IMR-90 (cell line): Measurements from ENCODE around the gene RELN. TPM values are rescaled to one million over a fixed set of nuclear protein-coding genes. Genes with fewer than 3 reads are reported as not detected.

ENCODE experiments used
- ATAC-seq: fragments of 200-7000 bp; cut with Tn5 transposase; 2 replicates; pipeline ENCODE4 v1.9.1; 2020; ENCODE audit warnings: low read depth, mild to moderate bottlenecking, moderate library complexity
- BruUV-seq: library from RNA; stranded (reverse); fragments of 400-500 nt; replicated peaks from 2 replicates; lab custom pipeline; 2021; lab: Mats Ljungman, UMichigan
- CTCF ChIA-PET: fragments of 300-600 bp; formaldehyde crosslinking; extraction: SDS; loops from one replicate; lab custom pipeline; 2021; ENCODE audit warnings: antibody characterized with exemption; lab: Yijun Ruan, JAX
- POLR2A ChIA-PET: fragments of 300-600 bp; sonication (Branson Sonifier 250); formaldehyde crosslinking; loops from one replicate; lab custom pipeline; 2022; ENCODE audit warnings: antibody characterized with exemption; ENCODE audit not compliant: unreplicated experiment; lab: Charles Lee
- DNase-seq: peaks from one replicate; pipeline ENCODE4 v3.0.0; 2013
- H2AFZ ChIP-seq: replicated peaks from 2 replicates; pipeline ENCODE3; 2013; ENCODE audit warnings: low read length, mild to moderate bottlenecking; ENCODE audit not compliant: poor library complexity
- H2AK5ac ChIP-seq: 2 replicates; pipeline ENCODE4 v1.6.1; 2013; ENCODE audit warnings: low read depth, low read length, inconsistent platforms
- H2AK9ac ChIP-seq: replicated peaks from 2 replicates; pipeline ENCODE3; 2013; ENCODE audit warnings: mild to moderate bottlenecking, low read depth, low read length, moderate library complexity; ENCODE audit not compliant: poor library complexity
- H2BK120ac ChIP-seq: 2 replicates; pipeline ENCODE4 v1.6.1; 2013; ENCODE audit warnings: low read depth, low read length, inconsistent platforms
- H2BK15ac ChIP-seq: 3 replicates; pipeline ENCODE4 v1.6.1; 2013; ENCODE audit warnings: low read depth, low read length, inconsistent platforms
- H2BK20ac ChIP-seq: 2 replicates; pipeline ENCODE4 v1.6.1; 2013; ENCODE audit warnings: low read depth, mild to moderate bottlenecking, inconsistent platforms, low read length, moderate library complexity
- H2BK5ac ChIP-seq: 2 replicates; pipeline ENCODE4 v1.6.1; 2013; ENCODE audit warnings: mild to moderate bottlenecking, low read depth, low read length, inconsistent platforms; ENCODE audit not compliant: poor library complexity, severe bottlenecking
- H3K14ac ChIP-seq: replicated peaks from 2 replicates; pipeline ENCODE4 v1.6.1; 2013; ENCODE audit warnings: low read depth, low read length, inconsistent platforms
- H3K18ac ChIP-seq: 2 replicates; pipeline ENCODE4 v1.6.1; 2013; ENCODE audit warnings: low read depth, low read length, control low read depth
- H3K23ac ChIP-seq: 2 replicates; pipeline ENCODE4 v1.6.1; 2013; ENCODE audit warnings: low read depth, low read length, inconsistent platforms
- H3K27ac ChIP-seq: 2 replicates; pipeline ENCODE4 v1.5.1; 2013; ENCODE audit warnings: mild to moderate bottlenecking, control low read depth, low read length; ENCODE audit not compliant: insufficient read depth
- H3K27me3 ChIP-seq: 2 replicates; pipeline ENCODE4 v1.6.1; 2013; ENCODE audit warnings: low read length; ENCODE audit not compliant: control insufficient read depth, insufficient read depth
- H3K36me3 ChIP-seq: 2 replicates; pipeline ENCODE4 v1.6.1; 2013; ENCODE audit warnings: low read length, mixed read lengths; ENCODE audit not compliant: control insufficient read depth, insufficient read depth
- H3K4ac ChIP-seq: 2 replicates; pipeline ENCODE4 v1.6.1; 2013; ENCODE audit warnings: low read depth, low read length, inconsistent platforms
- H3K4me1 ChIP-seq: 2 replicates; pipeline ENCODE4 v1.6.1; 2013; ENCODE audit warnings: low read length, mixed read lengths; ENCODE audit not compliant: control insufficient read depth, insufficient read depth
- H3K4me2 ChIP-seq: 2 replicates; pipeline ENCODE4 v1.6.1; 2013; ENCODE audit warnings: low read depth, mild to moderate bottlenecking, control low read depth, low read length, moderate library complexity
- H3K4me3 ChIP-seq: 2 replicates; pipeline ENCODE4 v1.5.1; 2013; ENCODE audit warnings: low read depth, mild to moderate bottlenecking, control low read depth, low read length, moderate library complexity; ENCODE audit not compliant: insufficient read depth
- H3K56ac ChIP-seq: 2 replicates; pipeline ENCODE4 v1.6.1; 2013; ENCODE audit warnings: low read length, inconsistent platforms; ENCODE audit not compliant: insufficient read depth; ENCODE audit errors: extremely low read depth
- H3K79me1 ChIP-seq, 2 experiments: 2 replicates each; pipeline ENCODE4 v1.6.1; 2013; ENCODE audit warnings: low read length in 2 of 2, inconsistent platforms in 1 of 2, low read depth in 1 of 2
- H3K9ac ChIP-seq: 2 replicates; pipeline ENCODE4 v1.6.1; 2013; ENCODE audit warnings: low read depth, low read length, control low read depth
- H3K9me1 ChIP-seq: 2 replicates; pipeline ENCODE4 v1.6.1; 2013; ENCODE audit warnings: low read length, inconsistent platforms; ENCODE audit not compliant: insufficient read depth
- H3K9me3 ChIP-seq: 2 replicates; pipeline ENCODE4 v1.6.1; 2013; ENCODE audit warnings: low read length; ENCODE audit not compliant: control insufficient read depth, insufficient read depth
- H4K20me1 ChIP-seq: 2 replicates; pipeline ENCODE4 v1.6.1; 2013; ENCODE audit warnings: low read length, inconsistent platforms; ENCODE audit not compliant: insufficient read depth
- H4K5ac ChIP-seq: 2 replicates; pipeline ENCODE4 v1.6.1; 2013; ENCODE audit warnings: mild to moderate bottlenecking, low read depth, low read length, control low read depth
- H4K8ac ChIP-seq, 2 experiments: 2 replicates each; pipeline ENCODE4 v1.6.1; 2013; ENCODE audit warnings: low read depth in 2 of 2, low read length in 2 of 2, control low read depth in 1 of 2, inconsistent platforms in 1 of 2
- H4K91ac ChIP-seq: 2 replicates; pipeline ENCODE4 v1.6.1; 2013; ENCODE audit warnings: low read depth, low read length, inconsistent platforms; ENCODE audit not compliant: insufficient read depth
- BHLHE40 ChIP-seq: fragments of 150-350 bp; IDR thresholded peaks from 2 replicates; pipeline ENCODE4 v1.6.1; 2016; ENCODE audit warnings: mild to moderate bottlenecking, low read depth, low read length
- CEBPB ChIP-seq: IDR thresholded peaks from 2 replicates; pipeline ENCODE4 v1.6.1; 2012; ENCODE audit warnings: low read depth, low read length, improper control_type of control experiment
- CHD1 ChIP-seq: IDR thresholded peaks from 2 replicates; pipeline ENCODE4 v1.6.1; 2012; ENCODE audit warnings: low read depth, low read length, improper control_type of control experiment
- FOS ChIP-seq: fragments of 150-350 bp; IDR thresholded peaks from 2 replicates; pipeline ENCODE4 v1.6.1; 2016; ENCODE audit warnings: low read depth, low read length
- MAFK ChIP-seq: IDR thresholded peaks from 2 replicates; pipeline ENCODE4 v1.6.1; 2012; ENCODE audit warnings: low read depth, low read length, improper control_type of control experiment
- MAZ ChIP-seq: IDR thresholded peaks from 2 replicates; pipeline ENCODE4 v1.6.1; 2012; ENCODE audit warnings: low read depth, mild to moderate bottlenecking, low read length, improper control_type of control experiment, moderate library complexity, borderline replicate concordance
- MXI1 ChIP-seq: IDR thresholded peaks from 2 replicates; pipeline ENCODE4 v1.6.1; 2012; ENCODE audit warnings: low read depth, mild to moderate bottlenecking, low read length, moderate library complexity, borderline replicate concordance
- NFE2L2 ChIP-seq: fragments of 150-350 bp; IDR thresholded peaks from 2 replicates; pipeline ENCODE4 v1.6.1; 2016; ENCODE audit warnings: low read depth, mild to moderate bottlenecking, low read length
- POLR2A ChIP-seq: IDR thresholded peaks from 2 replicates; pipeline ENCODE4 v1.6.1; 2012; ENCODE audit warnings: mild to moderate bottlenecking, low read depth, low read length
- RAD21 ChIP-seq: IDR thresholded peaks from 2 replicates; pipeline ENCODE4 v1.6.1; 2012; ENCODE audit warnings: low read length, improper control_type of control experiment
- RCOR1 ChIP-seq: IDR thresholded peaks from 2 replicates; pipeline ENCODE4 v1.6.1; 2012; ENCODE audit warnings: mild to moderate bottlenecking, low read length, improper control_type of control experiment; ENCODE audit not compliant: insufficient replicate concordance
- RFX5 ChIP-seq: IDR thresholded peaks from 2 replicates; pipeline ENCODE4 v1.8.0; 2012; ENCODE audit warnings: low read depth, mild to moderate bottlenecking, low read length, moderate library complexity
- SMC3 ChIP-seq: fragments of 150-350 bp; IDR thresholded peaks from 2 replicates; pipeline ENCODE4 v1.6.1; 2016; ENCODE audit warnings: low read depth, mild to moderate bottlenecking, antibody characterized with exemption, low read length, moderate library complexity
- WGBS, 2 experiments: methylation state at CpG; one replicate each; pipeline versions ENCODE4 v1.1.5 to v1.1.7; 2013; ENCODE audit warnings: missing lambda C conversion rate in 2 of 2; ENCODE audit not compliant: insufficient read length in 1 of 2; ENCODE audit errors: extremely low coverage in 2 of 2; 5-methylcytosine and 5-hydroxymethylcytosine counted together
- dilution Hi-C: fragments of 300-500 bp; cut with HindIII; formaldehyde crosslinking; loops from one replicate; pipeline ENCODE4 v1.14.3; 2018; ENCODE audit warnings: low sequenced_read_pairs; ENCODE audit not compliant: unreplicated experiment
- in situ Hi-C: fragments of 300-500 bp; cut with MboI; formaldehyde crosslinking; loops from 3 replicates; pipeline ENCODE4 v1.14.3; 2019; ENCODE audit warnings: low sequenced_read_pairs, inconsistent platforms, mixed read lengths
- intact Hi-C: fragments of 100-400 bp; cut with micrococcal nuclease; formaldehyde crosslinking; loops from 2 replicates; pipeline ENCODE4 v1.10.0; 2022
- polyA plus RNA-seq, 3 experiments: library from polyadenylated mRNA; depleted of rRNA; stranded (reverse); fragments of >200 nt; gene quantifications; 2 replicates each; pipeline ENCODE4 v1.2.3, GENCODE V29; 2012; ENCODE audit warnings: low replicate concordance in 1 of 3
- total RNA-seq: library from RNA; depleted of rRNA; stranded (reverse); fragments of >200 nt; gene quantifications from 2 replicates; pipeline ENCODE4 v1.2.3, GENCODE V29; 2012
- TF ChIP-seq, protein P1 (sequence below): fragments of 150-350 bp; IDR thresholded peaks from 2 replicates; pipeline ENCODE4 v1.6.1; 2017; ENCODE audit warnings: mild to moderate bottlenecking, antibody characterized with exemption, low read length, low read depth
- TF ChIP-seq, protein P2 (sequence below): conservative IDR thresholded peaks from 2 replicates; pipeline ENCODE4 v1.5.1; 2012; ENCODE audit warnings: mild to moderate bottlenecking, low read depth, low read length, improper control_type of control experiment
- TF ChIP-seq, protein P3 (sequence below): fragments of 150-350 bp; IDR thresholded peaks from 2 replicates; pipeline ENCODE4 v1.6.1; 2016; ENCODE audit warnings: low read depth, mild to moderate bottlenecking, low read length, moderate library complexity, borderline replicate concordance

RELN gene
- total and polyA plus RNA-seq, 2 of the 4 experiments (the other 2 are of a cell fraction) = 14.7 to 23.7 TPM

DNA sequence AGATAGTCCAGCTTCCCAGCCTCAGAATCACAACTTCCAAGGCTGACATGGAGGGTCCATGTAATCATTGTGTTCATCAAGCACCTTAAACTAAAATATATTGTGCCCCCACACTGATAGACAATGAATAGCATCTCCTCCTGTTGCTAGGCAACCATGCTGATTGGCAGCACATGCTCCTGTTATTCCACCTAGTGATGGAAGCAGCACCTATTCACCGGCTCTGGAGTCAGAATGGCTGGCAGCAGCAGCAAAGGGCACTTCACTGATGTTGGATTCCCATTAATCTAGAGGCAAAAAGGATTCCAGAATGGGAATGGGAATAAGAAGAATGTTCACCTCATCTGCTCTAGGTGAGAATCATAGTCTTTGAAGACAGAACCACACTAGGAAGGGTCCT is 55.0 kb downstream of the RELN start:
- Histone ChIP-seq H3K4ac (no peak overlapping the region), H4K5ac (no peak overlapping the region), H3K4me3 (no peak overlapping the region), H3K27ac (no peak overlapping the region), H2BK20ac (no peak overlapping the region), H3K4me2 (no peak overlapping the region), H2AK5ac (no peak overlapping the region), H3K18ac (no peak overlapping the region), H3K27me3 (no peaks in the 10 kb centered on the region), H4K8ac (no peak overlapping the region), H2BK120ac (no peak overlapping the region), H3K4me1 (no peaks in the 10 kb centered on the region), H3K79me1 (no peaks in the 10 kb centered on the region), H2AK9ac (no peak overlapping the region), H3K9ac (no peak overlapping the region), H3K23ac (no peak overlapping the region), H2BK15ac (no peak overlapping the region), H3K56ac (no peak overlapping the region), H3K36me3 (no peaks in the 10 kb centered on the region), H3K9me1 (no peaks in the 10 kb centered on the region), H3K14ac (no peak overlapping the region), H2BK5ac (no peak overlapping the region), H3K9me3 (no peaks in the 10 kb centered on the region), H4K20me1 (no peaks in the 10 kb centered on the region), H2AFZ (no peak overlapping the region), H4K91ac (no peak overlapping the region)
- WGBS, 2 experiments = no CpG with 5 or more reads among the region's 1 CpG
- CTCF ChIA-PET = interaction anchor here (0.9 kb wide), 1 partner anchor 20 kb away, joined by 4 read pairs; no protein-coding TSS in a partner anchor
- TF ChIP-seq SMC3 (no peak), RCOR1 (no peak), NFE2L2 (no peak), RFX5 (no peak), CEBPB (no peak), FOS (no peak), MXI1 (no peak), RAD21 (no peak), MAFK (no peak), BHLHE40 (no peak), MAZ (no peak), CHD1 (no peak), POLR2A (no peak)
- TF ChIP-seq, protein P1, sequence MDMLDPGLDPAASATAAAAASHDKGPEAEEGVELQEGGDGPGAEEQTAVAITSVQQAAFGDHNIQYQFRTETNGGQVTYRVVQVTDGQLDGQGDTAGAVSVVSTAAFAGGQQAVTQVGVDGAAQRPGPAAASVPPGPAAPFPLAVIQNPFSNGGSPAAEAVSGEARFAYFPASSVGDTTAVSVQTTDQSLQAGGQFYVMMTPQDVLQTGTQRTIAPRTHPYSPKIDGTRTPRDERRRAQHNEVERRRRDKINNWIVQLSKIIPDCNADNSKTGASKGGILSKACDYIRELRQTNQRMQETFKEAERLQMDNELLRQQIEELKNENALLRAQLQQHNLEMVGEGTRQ = no peak
- TF ChIP-seq, protein P2, sequence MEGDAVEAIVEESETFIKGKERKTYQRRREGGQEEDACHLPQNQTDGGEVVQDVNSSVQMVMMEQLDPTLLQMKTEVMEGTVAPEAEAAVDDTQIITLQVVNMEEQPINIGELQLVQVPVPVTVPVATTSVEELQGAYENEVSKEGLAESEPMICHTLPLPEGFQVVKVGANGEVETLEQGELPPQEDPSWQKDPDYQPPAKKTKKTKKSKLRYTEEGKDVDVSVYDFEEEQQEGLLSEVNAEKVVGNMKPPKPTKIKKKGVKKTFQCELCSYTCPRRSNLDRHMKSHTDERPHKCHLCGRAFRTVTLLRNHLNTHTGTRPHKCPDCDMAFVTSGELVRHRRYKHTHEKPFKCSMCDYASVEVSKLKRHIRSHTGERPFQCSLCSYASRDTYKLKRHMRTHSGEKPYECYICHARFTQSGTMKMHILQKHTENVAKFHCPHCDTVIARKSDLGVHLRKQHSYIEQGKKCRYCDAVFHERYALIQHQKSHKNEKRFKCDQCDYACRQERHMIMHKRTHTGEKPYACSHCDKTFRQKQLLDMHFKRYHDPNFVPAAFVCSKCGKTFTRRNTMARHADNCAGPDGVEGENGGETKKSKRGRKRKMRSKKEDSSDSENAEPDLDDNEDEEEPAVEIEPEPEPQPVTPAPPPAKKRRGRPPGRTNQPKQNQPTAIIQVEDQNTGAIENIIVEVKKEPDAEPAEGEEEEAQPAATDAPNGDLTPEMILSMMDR = no peak
- TF ChIP-seq, protein P3, sequence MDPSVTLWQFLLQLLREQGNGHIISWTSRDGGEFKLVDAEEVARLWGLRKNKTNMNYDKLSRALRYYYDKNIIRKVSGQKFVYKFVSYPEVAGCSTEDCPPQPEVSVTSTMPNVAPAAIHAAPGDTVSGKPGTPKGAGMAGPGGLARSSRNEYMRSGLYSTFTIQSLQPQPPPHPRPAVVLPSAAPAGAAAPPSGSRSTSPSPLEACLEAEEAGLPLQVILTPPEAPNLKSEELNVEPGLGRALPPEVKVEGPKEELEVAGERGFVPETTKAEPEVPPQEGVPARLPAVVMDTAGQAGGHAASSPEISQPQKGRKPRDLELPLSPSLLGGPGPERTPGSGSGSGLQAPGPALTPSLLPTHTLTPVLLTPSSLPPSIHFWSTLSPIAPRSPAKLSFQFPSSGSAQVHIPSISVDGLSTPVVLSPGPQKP = no peak
- intact Hi-C loops = no loop called here
- no TSS peak for BruUV-seq
- DNase-seq (no peak), ATAC-seq (no peak)
- POLR2A ChIA-PET = no interaction called here
- dilution Hi-C loops = no loop called here
- in situ Hi-C loops = no loop called here
